Cardiac muscle cell (in vitro differentiated cells and primary cell): ENCODE data around the gene PILRA. TPM values are rescaled to one million over a fixed set of nuclear protein-coding genes. Genes with fewer than 3 reads are reported as not detected.
"Not testable (repeated sequence)": the region's sequence is repeated elsewhere in the genome, so short reads cannot be mapped to it uniquely, and the experiment has no call there.

ENCODE experiments used
- DNase-seq, 2 donors: peaks; one replicate each; pipeline versions ENCODE4 v3.0.0 to v3.0.0-alpha.2; 2010 to 2017; ENCODE audit warnings: low read depth in 1 of 2, low spot score in 1 of 2
- H3K27ac ChIP-seq: fragments of 200-600 bp; sonication (generic); 2 replicates; pipeline ENCODE4 v1.5.1; 2016
- H3K27me3 ChIP-seq: fragments of 200-600 bp; sonication (generic); 2 replicates; pipeline ENCODE4 v1.6.0; 2016; ENCODE audit warnings: control low read depth
- H3K36me3 ChIP-seq: fragments of 200-600 bp; sonication (generic); 2 replicates; pipeline ENCODE4 v1.5.1; 2016; ENCODE audit warnings: control low read depth
- H3K4me1 ChIP-seq: fragments of 200-600 bp; sonication (generic); 2 replicates; pipeline ENCODE4 v1.8.1; 2017; ENCODE audit warnings: low read depth, mild to moderate bottlenecking, mixed run types
- H3K4me3 ChIP-seq: fragments of 200-600 bp; sonication (generic); 2 replicates; pipeline ENCODE4 v1.5.1; 2016; ENCODE audit warnings: mild to moderate bottlenecking
- H3K9me3 ChIP-seq: fragments of 200-600 bp; sonication (generic); 2 replicates; pipeline ENCODE4 v1.5.1; 2017; ENCODE audit warnings: low read depth, mild to moderate bottlenecking, control low read depth
- polyA plus RNA-seq: library from polyadenylated mRNA; unstranded; fragments of >200 nt; fragmentation: Nextera tagmentation; extraction: Ambion mirVana; gene quantifications from 2 replicates; pipeline ENCODE4 v1.2.1, GENCODE V29; 2016
- total RNA-seq: library from RNA; depleted of rRNA; stranded (reverse); fragments of >200 nt; gene quantifications from 2 replicates; pipeline ENCODE4 v1.2.3, GENCODE V29; 2016
- TF ChIP-seq, protein P1 (sequence below): IDR thresholded peaks from 2 replicates; pipeline ENCODE4 v1.5.1; 2012; ENCODE audit warnings: low read depth, mild to moderate bottlenecking, low read length

The PILRA gene
- total and polyA plus RNA-seq, 2 experiments from 2014 or later = 3.1 to 4.0 TPM

DNA sequence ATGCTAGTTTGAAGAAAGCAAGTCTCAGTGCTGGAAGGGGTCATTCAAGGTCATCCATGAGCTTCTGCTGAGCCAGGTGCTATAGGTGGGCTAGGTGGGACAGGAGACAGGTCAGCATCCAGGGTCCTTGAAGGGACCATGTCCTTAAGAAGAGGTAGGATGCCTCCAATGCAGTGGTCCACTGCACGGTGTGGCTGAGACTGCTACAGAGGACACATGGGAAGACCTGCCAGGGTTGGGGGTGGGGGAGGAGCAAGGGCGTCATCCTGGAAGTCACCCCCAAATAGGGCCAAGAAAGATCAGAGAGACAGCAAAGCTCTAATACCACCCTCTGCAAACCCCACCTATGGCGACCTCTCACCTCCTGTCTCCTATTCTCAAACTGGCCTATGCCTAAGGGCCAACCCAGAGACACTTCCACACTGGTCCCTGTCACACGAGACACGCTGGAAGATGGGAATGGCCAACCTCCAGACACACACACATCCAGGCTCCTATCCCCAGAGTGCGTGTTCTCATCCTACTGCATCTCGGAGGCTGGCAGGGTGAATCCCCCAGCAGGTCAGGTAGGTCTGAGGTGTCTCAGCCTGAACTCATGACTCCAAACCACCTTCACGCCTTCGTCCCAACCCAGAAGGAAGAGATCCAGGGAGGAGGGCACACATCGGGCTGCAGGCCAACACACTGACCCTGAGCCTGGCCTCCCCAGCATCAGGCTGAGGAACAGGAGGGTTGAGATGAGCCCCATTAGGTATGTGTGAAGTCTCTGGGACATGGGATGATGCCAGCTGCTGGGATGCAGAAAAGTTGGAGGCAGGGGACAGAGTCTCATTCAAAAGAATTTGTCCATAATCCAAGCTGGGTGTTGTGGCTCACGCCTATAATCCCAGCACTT, 68.6 kb downstream of the PILRA start:
- Histone ChIP-seq H3K27me3 (no peaks in the 10 kb centered on the region), H3K27ac (no peak overlapping the region), H3K4me1 (peaks cover 2% of the 10 kb centered on the region), H3K36me3 (no peaks in the 10 kb centered on the region), H3K9me3 (no peaks in the 10 kb centered on the region), H3K4me3 (no peak overlapping the region)
- DNase-seq = no peak
- TF ChIP-seq, protein P1, sequence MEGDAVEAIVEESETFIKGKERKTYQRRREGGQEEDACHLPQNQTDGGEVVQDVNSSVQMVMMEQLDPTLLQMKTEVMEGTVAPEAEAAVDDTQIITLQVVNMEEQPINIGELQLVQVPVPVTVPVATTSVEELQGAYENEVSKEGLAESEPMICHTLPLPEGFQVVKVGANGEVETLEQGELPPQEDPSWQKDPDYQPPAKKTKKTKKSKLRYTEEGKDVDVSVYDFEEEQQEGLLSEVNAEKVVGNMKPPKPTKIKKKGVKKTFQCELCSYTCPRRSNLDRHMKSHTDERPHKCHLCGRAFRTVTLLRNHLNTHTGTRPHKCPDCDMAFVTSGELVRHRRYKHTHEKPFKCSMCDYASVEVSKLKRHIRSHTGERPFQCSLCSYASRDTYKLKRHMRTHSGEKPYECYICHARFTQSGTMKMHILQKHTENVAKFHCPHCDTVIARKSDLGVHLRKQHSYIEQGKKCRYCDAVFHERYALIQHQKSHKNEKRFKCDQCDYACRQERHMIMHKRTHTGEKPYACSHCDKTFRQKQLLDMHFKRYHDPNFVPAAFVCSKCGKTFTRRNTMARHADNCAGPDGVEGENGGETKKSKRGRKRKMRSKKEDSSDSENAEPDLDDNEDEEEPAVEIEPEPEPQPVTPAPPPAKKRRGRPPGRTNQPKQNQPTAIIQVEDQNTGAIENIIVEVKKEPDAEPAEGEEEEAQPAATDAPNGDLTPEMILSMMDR = no peak

DNA sequence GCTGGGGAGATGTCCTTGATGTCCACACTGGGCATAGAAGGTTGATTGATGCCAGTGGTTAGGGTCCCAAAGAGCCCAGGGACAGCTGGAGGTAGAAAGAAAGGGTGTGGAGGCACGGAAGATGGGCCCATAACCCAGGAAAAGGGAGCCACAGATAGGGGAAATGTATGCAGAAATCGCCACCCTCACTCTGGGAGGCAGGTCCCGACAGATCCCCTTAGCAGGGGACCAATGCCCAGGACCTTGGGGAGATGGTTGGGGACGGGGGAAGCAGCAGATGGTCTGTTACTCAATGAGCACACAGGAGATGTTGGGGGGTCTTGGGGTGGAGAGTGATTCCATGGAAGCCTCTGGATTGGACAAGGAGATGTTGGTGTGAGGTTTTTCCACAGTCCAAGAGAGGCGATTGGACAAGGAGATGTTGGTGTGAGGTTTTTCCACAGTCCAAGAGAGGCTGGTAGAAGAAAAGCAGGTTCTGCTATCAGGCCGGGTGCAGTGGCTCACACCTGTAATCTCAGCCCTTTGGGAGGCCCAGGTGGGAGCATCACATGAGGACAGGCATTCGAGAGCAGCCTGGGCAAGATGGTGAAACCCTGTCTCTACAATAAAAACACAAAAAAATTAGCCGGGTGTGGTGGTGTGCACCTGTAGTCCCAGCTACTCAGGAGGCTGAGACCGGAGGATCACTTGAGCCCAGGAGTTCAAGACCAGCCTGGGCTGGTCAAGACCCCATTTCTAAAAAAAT, 70.0 kb downstream of the PILRA start:
- TF ChIP-seq, protein P1 = no peak
- H3K9me3 ChIP-seq = no peaks in the 10 kb centered on the region
- no peaks in the 10 kb centered on the region for H3K27me3 ChIP-seq
- peaks cover 2% of the 10 kb centered on the region for H3K4me1 ChIP-seq
- no peak for DNase-seq
- H3K36me3 ChIP-seq = no peaks in the 10 kb centered on the region
- H3K4me3 ChIP-seq = no peak overlapping the region
- H3K27ac ChIP-seq = no peak overlapping the region

DNA sequence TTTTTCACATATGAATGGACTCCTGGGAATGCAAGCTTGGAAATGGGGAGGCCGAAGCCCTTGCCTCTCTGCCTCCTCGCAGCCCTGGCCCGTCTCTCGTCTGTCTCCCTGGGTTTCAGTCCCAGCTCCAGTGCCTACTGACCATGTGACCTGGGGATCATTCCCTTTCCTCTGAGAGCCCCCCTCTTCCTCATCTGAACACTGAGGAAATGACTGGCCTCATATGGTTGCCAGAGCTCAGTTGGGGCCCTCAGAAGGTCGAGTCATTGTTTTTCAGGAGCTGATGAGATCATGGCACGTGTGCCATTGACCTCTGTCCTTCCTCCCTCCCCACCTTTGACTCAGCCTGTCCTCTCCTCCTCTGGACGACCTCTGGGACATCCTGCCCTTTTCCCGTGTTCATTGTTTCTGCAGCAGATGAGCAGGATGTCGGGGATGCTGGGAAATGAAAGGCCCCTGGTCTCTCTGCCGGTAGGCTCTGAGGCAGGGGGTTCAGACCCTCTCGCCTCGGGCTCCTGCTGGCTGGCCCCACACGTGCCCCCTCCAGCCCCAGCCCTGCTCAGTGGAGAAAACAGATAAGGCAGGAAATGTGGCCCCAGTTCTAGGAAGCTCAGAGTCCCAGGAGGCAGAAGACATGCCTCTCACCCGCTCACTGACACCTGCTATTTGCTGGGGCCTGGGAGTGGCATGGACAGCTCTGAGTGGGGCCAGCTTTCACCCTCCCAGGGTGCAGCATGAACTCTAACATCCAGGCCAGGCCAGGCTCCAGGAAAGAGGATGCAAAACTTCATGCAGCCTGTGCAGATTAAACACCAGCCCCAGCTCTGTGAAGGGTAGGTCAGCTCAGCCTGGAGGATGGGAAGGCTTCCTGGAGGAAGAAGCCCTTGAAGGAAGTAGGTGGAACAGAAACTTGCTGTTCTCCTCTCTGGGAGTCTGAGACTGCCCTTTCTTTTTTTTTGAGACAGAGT, 71.3 kb downstream of the PILRA start:
- Histone ChIP-seq H3K4me3 (no peak overlapping the region), H3K9me3 (no peaks in the 10 kb centered on the region), H3K4me1 (peaks cover 2% of the 10 kb centered on the region), H3K27me3 (no peaks in the 10 kb centered on the region), H3K36me3 (no peaks in the 10 kb centered on the region), H3K27ac (peak overlapping the region; percentile 64)
- peak in 1 of 2 donors; percentile 72 for DNase-seq
- TF ChIP-seq, protein P1 = no peak

DNA sequence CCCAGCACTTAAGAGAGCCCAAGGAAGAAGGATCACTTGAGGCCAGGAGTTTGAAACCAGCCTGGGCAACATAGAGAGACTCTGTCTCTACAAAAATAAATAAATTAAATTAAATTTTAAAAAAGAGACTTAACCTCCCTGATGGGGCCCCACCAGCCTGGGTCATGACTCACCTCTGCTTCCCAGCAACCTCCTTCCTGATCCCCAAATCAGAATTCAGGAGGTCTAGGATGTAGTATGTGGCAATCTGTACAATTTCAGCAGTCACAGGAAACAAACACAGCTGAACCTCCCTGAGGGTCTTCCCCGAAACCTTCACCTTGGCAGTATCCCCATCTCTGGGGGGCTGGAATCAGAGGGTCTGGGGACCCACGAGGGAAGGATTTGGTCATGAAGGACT, 72.8 kb downstream of the PILRA start:
- Histone ChIP-seq H3K27ac (no peak overlapping the region), H3K27me3 (no peaks in the 10 kb centered on the region), H3K4me3 (no peak overlapping the region), H3K36me3 (no peaks in the 10 kb centered on the region), H3K9me3 (no peaks in the 10 kb centered on the region), H3K4me1 (peaks cover 2% of the 10 kb centered on the region)
- TF ChIP-seq, protein P1 = no peak
- DNase-seq = peak in 1 of 2 donors; percentile 62

DNA sequence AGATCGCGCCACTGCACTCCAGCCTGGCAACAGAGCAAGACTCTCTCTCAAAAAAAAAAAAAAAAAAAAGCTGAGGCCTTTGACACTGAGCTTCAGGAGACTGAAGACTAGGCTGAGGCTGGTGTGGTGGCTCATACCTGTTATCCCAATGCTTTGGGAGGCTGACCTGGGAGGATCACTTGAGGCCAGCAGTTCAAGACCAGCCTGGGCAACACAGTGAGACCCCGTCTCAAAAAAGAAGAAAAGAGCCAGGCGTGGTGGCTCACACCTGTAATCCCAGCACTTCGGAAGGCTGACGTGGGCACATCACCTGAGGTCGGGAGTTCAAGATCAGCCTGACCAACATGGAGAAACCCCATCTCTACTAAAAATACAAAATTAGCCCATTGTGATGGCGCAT, 74.1 kb downstream of the PILRA start:
- not testable (repeated sequence) for DNase-seq, H3K9me3 ChIP-seq

More for the DNA sequence above, 74.1 kb downstream of the PILRA start:
- not testable (repeated sequence) for H3K4me1 ChIP-seq, H3K36me3 ChIP-seq, H3K4me3 ChIP-seq, H3K27me3 ChIP-seq, H3K27ac ChIP-seq
